Right lobe of liver (tissue), 4 donors: ENCODE data around the gene APH1B.

ENCODE experiments used
- POLR2A ChIP-seq: fragments of 450-650 bp; IDR thresholded peaks from one replicate; pipeline ENCODE4 v1.6.1; 2017; ENCODE audit warnings: antibody characterized with exemption, mild to moderate bottlenecking
- TF ChIP-seq, protein P1 (sequence below), 4 donors: fragments of 200-600 bp in 3 of 4; fragments of 450-650 bp in 1 of 4; IDR thresholded peaks; one replicate each; pipeline versions ENCODE4 v1.5.1 to v1.8.0; 2016 to 2022; ENCODE audit warnings: antibody characterized with exemption in 4 of 4, mild to moderate bottlenecking in 2 of 4
- donor health status: DM: no; HTN: no; CAD: no.
- donor health status: DM: no; HTN: no; CAD: no.
- donor health status: DM: no; HTN: yes; CAD: no.

DNA sequence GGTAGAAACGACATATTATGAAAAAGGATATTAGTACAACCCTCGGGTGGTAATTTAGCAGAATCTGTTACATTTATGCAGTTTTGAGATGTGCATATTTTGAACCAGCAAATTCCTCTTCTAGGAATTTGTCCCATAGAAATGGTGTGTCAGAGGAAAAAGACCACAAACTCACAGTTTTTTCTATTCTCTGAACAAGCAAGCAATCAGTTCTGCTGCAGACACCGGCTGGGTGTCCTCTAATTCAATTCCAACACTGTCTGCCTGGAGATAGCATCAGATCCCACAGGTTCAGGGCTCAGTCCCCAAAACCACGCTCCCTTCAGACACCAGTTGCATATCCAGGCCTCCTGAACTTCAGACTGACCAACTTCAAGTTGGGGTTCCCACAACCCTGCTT, 36.4 kb downstream of the APH1B start:
- TF ChIP-seq, protein P1, sequence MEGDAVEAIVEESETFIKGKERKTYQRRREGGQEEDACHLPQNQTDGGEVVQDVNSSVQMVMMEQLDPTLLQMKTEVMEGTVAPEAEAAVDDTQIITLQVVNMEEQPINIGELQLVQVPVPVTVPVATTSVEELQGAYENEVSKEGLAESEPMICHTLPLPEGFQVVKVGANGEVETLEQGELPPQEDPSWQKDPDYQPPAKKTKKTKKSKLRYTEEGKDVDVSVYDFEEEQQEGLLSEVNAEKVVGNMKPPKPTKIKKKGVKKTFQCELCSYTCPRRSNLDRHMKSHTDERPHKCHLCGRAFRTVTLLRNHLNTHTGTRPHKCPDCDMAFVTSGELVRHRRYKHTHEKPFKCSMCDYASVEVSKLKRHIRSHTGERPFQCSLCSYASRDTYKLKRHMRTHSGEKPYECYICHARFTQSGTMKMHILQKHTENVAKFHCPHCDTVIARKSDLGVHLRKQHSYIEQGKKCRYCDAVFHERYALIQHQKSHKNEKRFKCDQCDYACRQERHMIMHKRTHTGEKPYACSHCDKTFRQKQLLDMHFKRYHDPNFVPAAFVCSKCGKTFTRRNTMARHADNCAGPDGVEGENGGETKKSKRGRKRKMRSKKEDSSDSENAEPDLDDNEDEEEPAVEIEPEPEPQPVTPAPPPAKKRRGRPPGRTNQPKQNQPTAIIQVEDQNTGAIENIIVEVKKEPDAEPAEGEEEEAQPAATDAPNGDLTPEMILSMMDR (IDR thresholded peaks at IDR 0.05): no peak
- no peak for TF ChIP-seq POLR2A
